Measurements from ENCODE around the gene KLHL22.

The KLHL22 gene

GRCh38 chr22:20430101-20430719 lies 65.4 kb downstream of the KLHL22 start:
- no peak overlapping the region for H3K4me2 ChIP-seq (ENCODE audit: low read length)
- no peak overlapping the region for H2AFZ ChIP-seq (ENCODE audit: low read depth, low read length)
- no peaks in the 10 kb centered on the region for H3K4me1 ChIP-seq (ENCODE audit: low read length)
- no peak overlapping the region for H3K4me3 ChIP-seq (ENCODE audit: low read length)
- no peak overlapping the region for H3K27ac ChIP-seq (ENCODE audit: low read length)
- TF ChIP-seq EZH2phosphoT487 (IDR thresholded peaks at IDR 0.05; ENCODE audit: low read depth) = no peak
- no peak for TF ChIP-seq CTCF (IDR thresholded peaks at IDR 0.05; ENCODE audit: low read depth, low read length)
- H3K9ac ChIP-seq (ENCODE audit: low read length) = no peak overlapping the region
- no peaks in the 10 kb centered on the region for H3K27me3 ChIP-seq (ENCODE audit: low read depth, low read length)
- H3K36me3 ChIP-seq (replicated peaks; ENCODE audit: low read depth, low read length) = no peaks in the 10 kb centered on the region
- no peaks in the 10 kb centered on the region for H4K20me1 ChIP-seq (ENCODE audit: insufficient read depth, low read length)
- H3K9me3 ChIP-seq (ENCODE audit: insufficient read depth, low read length) = no peaks in the 10 kb centered on the region
- H3K79me2 ChIP-seq (ENCODE audit: low read length) = no peaks in the 10 kb centered on the region

GRCh38 chr22:20429254-20430100 lies 66.1 kb downstream of the KLHL22 start:
- Histone ChIP-seq H3K79me2 (ENCODE audit: low read length) (no peaks in the 10 kb centered on the region), H2AFZ (ENCODE audit: low read depth, low read length) (no peak overlapping the region; the same call in 1 of the 2 replicates), H4K20me1 (ENCODE audit: insufficient read depth, low read length) (no peaks in the 10 kb centered on the region), H3K9ac (ENCODE audit: low read length) (no peak overlapping the region), H3K9me3 (ENCODE audit: insufficient read depth, low read length) (no peaks in the 10 kb centered on the region), H3K4me1 (ENCODE audit: low read length) (no peaks in the 10 kb centered on the region), H3K4me2 (ENCODE audit: low read length) (peak overlapping the region; percentile 52), H3K27me3 (ENCODE audit: low read depth, low read length) (no peaks in the 10 kb centered on the region), H3K4me3 (ENCODE audit: low read length) (peak overlapping the region; percentile 74), H3K36me3 (replicated peaks; ENCODE audit: low read depth, low read length) (no peaks in the 10 kb centered on the region), H3K27ac (ENCODE audit: low read length) (no peak overlapping the region)
- no peak for TF ChIP-seq CTCF (IDR thresholded peaks at IDR 0.05; ENCODE audit: low read depth, low read length)
- TF ChIP-seq EZH2phosphoT487 (IDR thresholded peaks at IDR 0.05; ENCODE audit: low read depth) = no peak

GRCh38 chr22:20428496-20429253 lies 66.9 kb downstream of the KLHL22 start:
- Histone ChIP-seq H3K4me2 (ENCODE audit: low read length) (peak overlapping the region; percentile 52), H3K4me3 (ENCODE audit: low read length) (peak overlapping the region; percentile 74), H3K27me3 (ENCODE audit: low read depth, low read length) (no peaks in the 10 kb centered on the region)

More at GRCh38 chr22:20428496-20429253, 66.9 kb downstream of the KLHL22 start:
- TF ChIP-seq CTCF (IDR thresholded peaks at IDR 0.05; ENCODE audit: low read depth, low read length) (no peak), EZH2phosphoT487 (IDR thresholded peaks at IDR 0.05; ENCODE audit: low read depth) (no peak)
- Histone ChIP-seq H3K4me1 (ENCODE audit: low read length) (no peaks in the 10 kb centered on the region), H3K9ac (ENCODE audit: low read length) (no peak overlapping the region), H3K27ac (ENCODE audit: low read length) (no peak overlapping the region), H3K36me3 (replicated peaks; ENCODE audit: low read depth, low read length) (no peaks in the 10 kb centered on the region), H4K20me1 (ENCODE audit: insufficient read depth, low read length) (no peaks in the 10 kb centered on the region), H3K9me3 (ENCODE audit: insufficient read depth, low read length) (no peaks in the 10 kb centered on the region), H3K79me2 (ENCODE audit: low read length) (no peaks in the 10 kb centered on the region), H2AFZ (ENCODE audit: low read depth, low read length) (no peak overlapping the region)
